Lung (tissue), 12 donors: ENCODE results near the gene APBA2. TPM values are rescaled to one million over a fixed set of nuclear protein-coding genes. Genes with fewer than 3 reads are reported as not detected.

ENCODE experiments used
- ATAC-seq: fragments of 200-7000 bp; cut with Tn5 transposase; one replicate; pipeline ENCODE4 v1.9.1; 2020; ENCODE audit warnings: moderate number of reproducible peaks; ENCODE audit not compliant: insufficient read depth, low FRiP score
- DNase-seq, 3 donors: peaks; one replicate each; pipeline ENCODE4 v3.0.0-alpha.2; 2013 to 2017
- H3K27ac ChIP-seq, 2 donors: one replicate each; pipeline ENCODE4 v1.5.1; 2013; ENCODE audit warnings: mild to moderate bottlenecking in 2 of 2, moderate library complexity in 2 of 2, control low read depth in 1 of 2, inconsistent platforms in 1 of 2, low read depth in 1 of 2, low read length in 1 of 2
- H3K27me3 ChIP-seq, 3 donors: one replicate each; pipeline ENCODE4 v1.5.1; 2013; ENCODE audit warnings: low read length in 2 of 3; ENCODE audit not compliant: control insufficient read depth in 3 of 3, insufficient read depth in 3 of 3
- H3K36me3 ChIP-seq, 4 donors: one replicate each; pipeline ENCODE4 v1.5.1; 2013; ENCODE audit warnings: low read length in 4 of 4, mild to moderate bottlenecking in 1 of 4, moderate library complexity in 1 of 4; ENCODE audit not compliant: control insufficient read depth in 4 of 4, insufficient read depth in 4 of 4
- H3K4me1 ChIP-seq, 5 donors: one replicate each; pipeline ENCODE4 v1.5.1; 2013; ENCODE audit warnings: low read length in 5 of 5, mild to moderate bottlenecking in 2 of 5, moderate library complexity in 1 of 5; ENCODE audit not compliant: control insufficient read depth in 5 of 5, insufficient read depth in 5 of 5
- H3K4me3 ChIP-seq: one replicate; pipeline ENCODE4 v1.5.1; 2013; ENCODE audit warnings: mild to moderate bottlenecking, control low read depth, moderate library complexity
- H3K9ac ChIP-seq, 2 donors: one replicate each; pipeline ENCODE4 v1.5.1; 2013; ENCODE audit warnings: low read length in 2 of 2, control low read depth in 1 of 2; ENCODE audit not compliant: insufficient read depth in 1 of 2
- H3K9me3 ChIP-seq, 4 donors: one replicate each; pipeline ENCODE4 v1.5.1; 2013; ENCODE audit warnings: low read length in 3 of 4, mild to moderate bottlenecking in 1 of 4, moderate library complexity in 1 of 4; ENCODE audit not compliant: control insufficient read depth in 4 of 4, insufficient read depth in 3 of 4
- WGBS, 2 donors: extraction: QIAGEN DNeasy Blood & Tissue Kit; methylation state at CpG; one replicate each; pipeline ENCODE4 v1.1.7; 2013; 5-methylcytosine and 5-hydroxymethylcytosine counted together
- polyA plus RNA-seq, 2 donors: library from polyadenylated mRNA; stranded (reverse); fragments of 200-250 nt; gene quantifications; one replicate each; pipeline ENCODE4 v1.2.1, GENCODE V29; 2013
- total RNA-seq, 2 donors: library from RNA; depleted of rRNA in 1 of 2; stranded (reverse); fragments of >200 nt in 1 of 2; gene quantifications; one replicate each; pipeline ENCODE4 v1.2.1, GENCODE V29; 2014 to 2021
- TF ChIP-seq, protein P1 (sequence below): IDR thresholded peaks from 2 replicates; pipeline ENCODE4 v1.5.1; 2012; ENCODE audit warnings: mild to moderate bottlenecking; ENCODE audit errors: control extremely low read depth, extremely low read depth
- donor health status: control.
- donor health status: control.
- donor health status: Bipolar disorder and iron deficiency.
- donor health status: healthy.
- donor health status: DM: yes; HTN: yes; CAD: no.

The APBA2 gene
- total and polyA plus RNA-seq, 4 donors: 1.6 to 18.3 (median 4.5) TPM

DNA sequence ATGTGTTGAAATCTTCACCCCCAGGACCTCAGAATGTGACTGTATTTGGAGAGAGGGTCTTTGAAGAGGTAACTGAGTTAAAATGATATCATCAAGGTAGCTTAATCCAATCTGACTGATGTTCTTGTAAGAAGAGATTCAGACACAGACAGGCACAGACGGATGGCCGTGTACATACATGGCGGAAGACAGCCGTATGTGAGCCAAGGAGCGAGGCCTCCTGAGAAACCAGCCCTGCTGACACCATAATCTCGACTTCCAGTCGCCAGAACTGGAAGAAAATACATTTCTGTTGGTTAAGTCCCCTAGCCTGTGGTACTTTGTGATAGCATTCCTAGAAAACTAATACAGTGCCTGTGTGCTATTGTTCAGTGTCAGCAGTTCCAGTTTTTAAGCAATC lies 73.6 kb downstream of the APBA2 start:
- no peak for DNase-seq
- ATAC-seq: no peak
- WGBS, 2 donors: 92 to 95% methylated on average over 7 of the region's 7 CpGs
- no peak overlapping the region for H3K4me3 ChIP-seq
- TF ChIP-seq, protein P1, sequence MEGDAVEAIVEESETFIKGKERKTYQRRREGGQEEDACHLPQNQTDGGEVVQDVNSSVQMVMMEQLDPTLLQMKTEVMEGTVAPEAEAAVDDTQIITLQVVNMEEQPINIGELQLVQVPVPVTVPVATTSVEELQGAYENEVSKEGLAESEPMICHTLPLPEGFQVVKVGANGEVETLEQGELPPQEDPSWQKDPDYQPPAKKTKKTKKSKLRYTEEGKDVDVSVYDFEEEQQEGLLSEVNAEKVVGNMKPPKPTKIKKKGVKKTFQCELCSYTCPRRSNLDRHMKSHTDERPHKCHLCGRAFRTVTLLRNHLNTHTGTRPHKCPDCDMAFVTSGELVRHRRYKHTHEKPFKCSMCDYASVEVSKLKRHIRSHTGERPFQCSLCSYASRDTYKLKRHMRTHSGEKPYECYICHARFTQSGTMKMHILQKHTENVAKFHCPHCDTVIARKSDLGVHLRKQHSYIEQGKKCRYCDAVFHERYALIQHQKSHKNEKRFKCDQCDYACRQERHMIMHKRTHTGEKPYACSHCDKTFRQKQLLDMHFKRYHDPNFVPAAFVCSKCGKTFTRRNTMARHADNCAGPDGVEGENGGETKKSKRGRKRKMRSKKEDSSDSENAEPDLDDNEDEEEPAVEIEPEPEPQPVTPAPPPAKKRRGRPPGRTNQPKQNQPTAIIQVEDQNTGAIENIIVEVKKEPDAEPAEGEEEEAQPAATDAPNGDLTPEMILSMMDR: no peak
- H3K9me3 ChIP-seq: peaks cover 0 to 2% (median 0%) of the 10 kb centered on the region in 4 donors
- no peaks in the 10 kb centered on the region for H3K36me3 ChIP-seq
- peaks cover 0 to 16% (median 4%) of the 10 kb centered on the region in 5 donors for H3K4me1 ChIP-seq
- no peak overlapping the region for H3K27ac ChIP-seq
- no peak overlapping the region for H3K9ac ChIP-seq
- no peaks in the 10 kb centered on the region for H3K27me3 ChIP-seq

DNA sequence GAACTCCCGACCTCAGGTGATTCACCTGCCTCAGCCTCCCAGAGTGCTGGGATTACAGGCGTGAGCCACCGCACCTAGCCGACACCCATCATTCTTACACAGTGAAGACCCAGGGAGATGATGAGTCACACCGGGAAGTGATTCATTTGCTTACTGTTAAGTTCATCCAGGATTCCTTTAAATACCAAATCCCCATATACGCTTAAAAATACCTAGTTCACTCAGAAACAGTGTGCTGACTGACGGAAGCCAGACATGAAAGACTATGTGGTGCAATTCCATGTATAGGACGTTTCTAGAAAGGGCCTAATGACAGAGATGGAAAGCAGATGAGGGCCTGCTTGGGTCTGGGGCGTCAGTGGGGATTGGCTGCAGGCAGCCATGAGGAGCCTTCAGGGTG lies 75.2 kb downstream of the APBA2 start:
- 80 to 88% methylated on average over 9 of the region's 9 CpGs for WGBS, 2 donors
- TF ChIP-seq, protein P1: no peak
- Histone ChIP-seq H3K9ac (no peak overlapping the region), H3K27me3 (no peaks in the 10 kb centered on the region), H3K9me3 (peaks cover 0 to 2% (median 0%) of the 10 kb centered on the region in 4 donors), H3K4me3 (no peak overlapping the region), H3K4me1 (peaks cover 0 to under 1% (median 0%) of the 10 kb centered on the region in 5 donors), H3K27ac (no peak overlapping the region), H3K36me3 (no peaks in the 10 kb centered on the region)
- DNase-seq: no peak
- no peak for ATAC-seq

DNA sequence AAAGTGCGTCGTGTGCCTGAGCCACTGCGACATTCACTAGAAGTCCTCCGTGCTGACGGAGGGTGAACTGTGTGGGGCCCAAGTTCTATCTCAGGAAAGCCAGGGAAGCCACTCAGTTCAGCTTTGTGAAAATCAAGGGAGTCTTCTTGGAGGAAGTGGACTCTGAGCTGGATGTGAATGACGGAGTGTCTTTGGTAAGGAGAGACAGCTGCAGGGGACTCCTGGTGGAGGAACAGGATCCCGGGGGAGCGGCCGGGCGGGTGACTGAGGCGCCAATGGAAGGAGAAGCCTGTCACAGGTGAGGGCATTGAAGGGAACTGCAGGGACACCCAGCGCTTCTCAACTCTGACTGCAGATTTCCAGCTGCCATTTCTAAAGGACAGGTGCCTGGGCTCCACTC lies 75.6 kb downstream of the APBA2 start:
- peaks cover 0 to 2% (median 0%) of the 10 kb centered on the region in 4 donors for H3K9me3 ChIP-seq
- WGBS, 2 donors: 94 to 96% methylated on average over 12 of the region's 12 CpGs
- no peaks in the 10 kb centered on the region for H3K4me1 ChIP-seq
- DNase-seq (no peak), ATAC-seq (no peak)
- no peak overlapping the region for H3K4me3 ChIP-seq
- H3K27me3 ChIP-seq: no peaks in the 10 kb centered on the region
- no peaks in the 10 kb centered on the region for H3K36me3 ChIP-seq
- TF ChIP-seq, protein P1: no peak
- no peak overlapping the region for H3K27ac ChIP-seq
- no peak overlapping the region for H3K9ac ChIP-seq
